ENCODE data around the gene SNX20. TPM values are rescaled to one million over a fixed set of nuclear protein-coding genes. Genes with fewer than 3 reads are reported as not detected.

SNX20 gene
- total RNA-seq, 2 donors from 2014 or later = 1.8 to 2.7 TPM

GRCh38 chr16:50642349-50642748 is 38.8 kb downstream of the SNX20 start:
- intact Hi-C loops (cut with DNase I) = no loop called here
- no peak for DNase-seq (ENCODE audit: low spot score)

GRCh38 chr16:50641818-50642187 is 39.3 kb downstream of the SNX20 start:
- intact Hi-C loops (cut with DNase I) = no loop called here
- DNase-seq (ENCODE audit: low spot score) = no peak

- no peak for DNase-seq (ENCODE audit: low spot score)
- intact Hi-C loops (cut with DNase I) = no loop called here
These were observed 39.9 kb downstream of the SNX20 start for GRCh38 chr16:50640919-50641817.

GRCh38 chr16:50640391-50640790 is 40.7 kb downstream of the SNX20 start:
- DNase-seq (ENCODE audit: low spot score) = no peak
- intact Hi-C loops (cut with DNase I) = no loop called here

GRCh38 chr16:50638816-50639670 is 42.1 kb downstream of the SNX20 start:
- DNase-seq (ENCODE audit: low spot score) = no peak
- intact Hi-C loops (cut with DNase I) = no loop called here

DNA sequence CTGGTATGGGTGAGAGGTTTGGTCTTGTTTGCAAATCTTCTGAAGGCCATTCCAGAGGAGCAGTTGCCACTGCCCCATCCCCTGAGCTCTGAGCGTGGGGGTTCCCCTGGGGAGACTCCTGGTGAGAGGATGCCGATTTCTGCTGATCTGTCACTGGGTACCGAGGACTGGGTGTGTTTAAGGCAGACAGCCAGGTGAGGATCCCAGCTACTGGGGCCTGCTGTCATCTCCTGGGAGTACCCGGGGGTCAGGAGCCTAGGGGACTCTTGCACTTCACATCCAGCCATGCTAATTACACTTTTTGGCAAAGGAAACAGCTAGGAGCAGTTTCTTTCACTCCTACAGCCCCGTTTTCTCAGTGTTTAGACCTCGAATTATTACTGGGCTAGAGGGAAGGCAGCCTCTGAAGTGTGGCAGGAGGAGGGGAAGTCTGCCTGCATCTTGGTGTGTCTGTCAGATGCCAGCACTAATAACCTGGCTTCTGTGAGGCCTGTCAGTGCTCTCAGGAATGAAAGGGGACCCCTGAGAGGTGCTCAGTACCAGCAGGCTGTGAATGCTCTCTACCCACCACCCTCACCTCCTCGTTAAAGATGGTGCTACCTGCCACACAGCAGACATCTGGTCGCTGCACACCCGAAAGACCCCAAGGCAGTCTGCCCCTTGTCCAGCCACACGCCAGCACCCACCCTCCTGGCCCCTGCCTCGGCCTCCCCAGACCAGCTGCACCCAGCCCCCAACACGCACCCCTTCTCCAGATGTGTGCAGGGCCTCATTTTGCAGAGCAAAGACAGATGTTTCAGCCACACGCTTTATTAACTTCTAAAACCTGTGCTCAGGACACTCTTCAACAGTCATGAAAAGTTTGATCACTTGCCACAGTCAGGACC is 43.2 kb downstream of the SNX20 start:
- no peak for DNase-seq (ENCODE audit: low spot score)
- intact Hi-C loops (cut with DNase I) = no loop called here

DNA sequence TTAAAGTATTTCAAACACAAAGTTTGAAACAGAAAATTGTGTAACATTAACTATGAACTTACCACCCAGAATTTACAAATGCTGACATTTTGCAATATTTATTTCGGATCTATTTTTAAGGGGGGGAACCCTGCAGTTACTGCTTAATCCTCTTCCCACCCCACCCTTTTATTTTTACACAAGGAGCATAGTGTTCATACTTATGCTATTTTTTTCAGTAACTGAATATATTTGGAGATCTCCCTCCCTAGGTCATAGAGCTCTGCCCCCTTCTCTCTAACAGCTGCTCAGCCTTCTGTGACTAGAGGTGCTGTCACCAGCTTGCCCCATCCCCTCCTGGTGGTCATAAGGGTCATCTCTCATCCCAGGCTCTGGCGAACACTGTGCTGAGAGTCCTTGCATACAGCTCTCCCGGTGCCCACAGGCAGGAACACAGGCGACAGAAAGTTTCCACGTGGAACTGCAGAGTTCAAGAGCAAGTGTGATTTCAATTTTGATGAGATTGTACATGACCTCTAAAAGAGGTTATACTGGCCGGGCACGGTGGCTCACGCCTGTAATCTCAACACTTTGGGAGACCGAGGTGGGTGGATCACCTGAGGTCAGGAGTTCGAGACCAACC is 44.2 kb downstream of the SNX20 start:
- intact Hi-C loops (cut with DNase I) = no loop called here

DNA sequence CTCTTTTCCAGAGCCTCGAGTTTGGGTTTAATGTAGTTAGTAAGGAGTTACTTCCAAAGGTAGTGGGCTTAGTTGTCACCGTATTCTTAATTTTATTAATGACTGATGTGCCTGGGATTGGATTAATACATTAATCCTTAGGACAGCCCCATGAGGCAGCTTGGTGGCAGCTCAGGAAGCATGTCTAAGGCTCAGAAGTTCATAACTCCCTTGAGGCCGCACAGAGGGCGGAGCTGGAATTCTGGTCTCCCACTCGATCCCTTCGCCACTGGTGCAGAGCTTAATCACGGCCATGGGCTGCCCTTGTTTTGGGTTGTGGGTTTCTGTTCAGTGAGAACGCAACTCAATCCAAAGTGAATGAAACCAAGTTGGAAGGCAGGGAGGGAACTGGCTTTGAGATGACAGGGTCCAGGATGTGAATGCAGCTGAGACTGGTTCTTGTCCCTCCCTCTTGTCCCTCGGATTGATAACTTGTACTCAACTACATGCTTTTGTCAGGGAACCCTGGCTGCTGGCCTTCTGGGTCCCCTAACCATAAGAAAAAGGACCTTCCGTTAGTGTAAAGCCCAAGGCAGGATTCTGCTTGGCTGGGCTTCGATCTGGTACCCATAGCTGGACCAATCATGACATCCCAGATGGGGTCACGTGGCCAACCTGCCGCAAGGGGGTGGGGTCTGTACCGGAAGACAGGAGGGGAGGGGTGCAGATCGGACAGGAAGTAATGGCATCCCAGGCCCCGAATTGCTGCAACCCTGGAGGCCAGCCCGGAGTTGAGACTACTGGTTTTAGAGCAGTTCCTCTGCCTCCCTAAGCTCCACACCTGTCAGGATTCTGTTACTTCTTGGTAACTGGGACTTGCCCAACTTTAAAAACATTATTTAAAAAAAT is 45.4 kb downstream of the SNX20 start:
- no peak for DNase-seq (ENCODE audit: low spot score)
- intact Hi-C loops (cut with DNase I) = no loop called here

More for the DNA sequence above, 44.2 kb downstream of the SNX20 start:
- DNase-seq (ENCODE audit: low spot score) = no peak

DNA sequence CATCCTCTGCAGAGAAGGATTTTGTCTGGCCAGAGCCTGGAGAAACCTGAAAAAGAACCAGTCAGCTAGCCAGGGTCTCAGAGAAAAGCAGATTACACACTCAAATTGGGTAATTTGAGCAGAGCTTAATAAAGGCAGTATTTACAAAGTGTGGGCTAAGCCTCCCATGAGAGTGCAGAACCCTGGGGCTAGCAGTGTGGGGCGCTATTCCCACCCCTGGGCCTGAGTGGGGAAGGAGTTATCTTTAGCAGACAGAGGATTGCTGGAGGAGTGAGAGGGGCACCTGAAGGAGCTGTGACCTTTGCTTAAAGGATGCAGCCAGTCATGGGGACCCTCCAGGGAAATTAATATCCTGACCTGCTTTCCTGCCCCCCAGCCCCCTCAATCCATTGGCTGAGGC is 46.2 kb downstream of the SNX20 start:
- intact Hi-C loops (cut with DNase I) = loop anchor here in 1 of 2 donors (5.0 kb wide), 1 partner anchor 672 kb away; no protein-coding TSS in a partner anchor
- no peak for DNase-seq (ENCODE audit: low spot score)

DNA sequence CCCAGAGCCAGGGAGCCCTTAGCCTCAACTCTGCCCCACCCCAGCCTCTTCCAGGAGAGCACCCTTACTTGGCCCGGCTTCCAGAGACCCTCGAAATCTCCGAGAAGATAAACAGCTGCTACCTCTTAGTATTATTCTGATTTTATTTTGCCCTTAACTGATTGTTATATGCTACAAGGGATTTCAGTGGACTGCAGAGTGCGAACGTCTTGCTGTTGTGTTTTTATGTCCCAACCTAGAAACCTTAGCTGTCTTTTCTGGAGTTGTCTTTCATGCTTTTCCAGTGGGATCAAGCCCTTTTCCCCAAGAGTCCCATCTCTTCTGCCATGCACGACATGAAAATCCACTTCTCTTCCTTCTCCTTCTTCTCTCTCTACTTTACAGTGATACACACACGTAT is 47.0 kb downstream of the SNX20 start:
- no peak for DNase-seq (ENCODE audit: low spot score)
- intact Hi-C loops (cut with DNase I) = loop anchor here in 1 of 2 donors (5.0 kb wide), 1 partner anchor 673 kb away; no protein-coding TSS in a partner anchor

DNA sequence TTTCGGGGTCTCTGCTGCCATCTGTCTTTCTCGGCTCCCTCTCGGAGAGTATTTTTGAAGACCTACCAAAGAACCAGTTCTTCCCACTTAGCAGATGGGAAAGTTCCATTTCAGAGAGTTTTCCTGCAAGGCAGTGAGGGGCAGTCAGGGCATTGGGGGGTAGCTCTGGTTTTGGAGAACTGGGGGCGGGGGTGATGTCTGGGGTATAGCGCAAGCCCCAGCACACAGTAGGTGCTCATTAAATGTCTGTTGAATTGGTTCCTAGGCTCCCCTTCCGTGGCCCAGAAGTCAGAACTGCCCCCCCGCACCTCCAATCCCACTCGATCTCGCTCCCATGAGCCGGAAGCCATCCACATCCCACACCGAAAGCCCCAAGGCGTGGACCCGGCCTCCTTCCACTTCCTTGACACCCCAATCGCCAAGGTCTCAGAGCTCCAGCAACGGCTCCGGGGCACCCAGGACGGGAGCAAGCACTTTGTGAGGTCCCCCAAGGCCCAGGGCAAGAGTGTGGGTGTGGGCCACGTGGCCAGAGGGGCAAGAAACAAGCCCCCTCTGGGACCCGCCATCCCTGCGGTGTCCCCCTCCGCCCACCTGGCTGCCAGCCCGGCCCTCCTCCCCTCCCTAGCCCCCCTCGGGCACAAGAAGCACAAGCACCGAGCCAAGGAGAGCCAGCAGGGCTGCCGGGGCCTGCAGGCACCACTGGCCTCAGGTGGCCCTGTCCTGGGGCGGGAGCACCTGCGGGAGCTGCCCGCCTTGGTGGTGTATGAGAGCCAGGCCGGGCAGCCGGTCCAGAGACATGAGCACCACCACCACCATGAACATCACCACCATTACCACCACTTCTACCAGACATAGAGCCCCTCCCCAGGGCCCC is 47.9 kb downstream of the SNX20 start:
- no peak for DNase-seq (ENCODE audit: low spot score)
- intact Hi-C loops (cut with DNase I) = loop anchor here in 1 of 2 donors (5.0 kb wide), 1 partner anchor 674 kb away; no protein-coding TSS in a partner anchor

DNA sequence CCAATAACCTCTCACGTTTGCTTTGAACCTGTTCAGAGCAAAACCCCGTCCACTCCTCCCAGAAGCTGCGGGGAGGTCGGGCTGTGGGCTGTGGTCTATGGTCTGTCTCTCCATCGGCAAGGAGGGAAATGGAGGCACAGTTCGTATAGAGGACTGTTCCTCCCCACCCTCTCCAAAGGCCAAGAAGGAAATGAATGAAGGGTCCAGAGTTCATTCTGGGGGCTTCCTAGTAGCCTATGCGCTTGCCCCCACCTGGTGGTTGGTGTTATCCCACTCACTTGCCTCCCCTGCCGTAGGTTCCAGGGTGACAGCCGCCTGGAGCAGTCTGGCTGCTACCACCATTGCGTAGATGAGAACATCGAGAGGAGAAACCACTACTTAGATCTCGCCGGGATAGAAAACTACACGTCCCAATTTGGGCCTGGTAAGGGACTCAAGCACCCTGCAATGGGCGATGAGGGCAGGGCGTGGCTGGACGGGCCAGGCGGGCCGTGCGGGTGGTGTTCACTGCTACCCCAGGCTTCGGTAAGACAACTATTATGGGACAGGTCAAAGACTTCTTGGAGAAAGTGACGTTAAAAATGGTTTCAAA is 49.0 kb downstream of the SNX20 start:
- no peak for DNase-seq (ENCODE audit: low spot score)
- intact Hi-C loops (cut with DNase I) = loop anchor here in 1 of 2 donors (5.0 kb wide), 1 partner anchor 675 kb away; no protein-coding TSS in a partner anchor

DNA sequence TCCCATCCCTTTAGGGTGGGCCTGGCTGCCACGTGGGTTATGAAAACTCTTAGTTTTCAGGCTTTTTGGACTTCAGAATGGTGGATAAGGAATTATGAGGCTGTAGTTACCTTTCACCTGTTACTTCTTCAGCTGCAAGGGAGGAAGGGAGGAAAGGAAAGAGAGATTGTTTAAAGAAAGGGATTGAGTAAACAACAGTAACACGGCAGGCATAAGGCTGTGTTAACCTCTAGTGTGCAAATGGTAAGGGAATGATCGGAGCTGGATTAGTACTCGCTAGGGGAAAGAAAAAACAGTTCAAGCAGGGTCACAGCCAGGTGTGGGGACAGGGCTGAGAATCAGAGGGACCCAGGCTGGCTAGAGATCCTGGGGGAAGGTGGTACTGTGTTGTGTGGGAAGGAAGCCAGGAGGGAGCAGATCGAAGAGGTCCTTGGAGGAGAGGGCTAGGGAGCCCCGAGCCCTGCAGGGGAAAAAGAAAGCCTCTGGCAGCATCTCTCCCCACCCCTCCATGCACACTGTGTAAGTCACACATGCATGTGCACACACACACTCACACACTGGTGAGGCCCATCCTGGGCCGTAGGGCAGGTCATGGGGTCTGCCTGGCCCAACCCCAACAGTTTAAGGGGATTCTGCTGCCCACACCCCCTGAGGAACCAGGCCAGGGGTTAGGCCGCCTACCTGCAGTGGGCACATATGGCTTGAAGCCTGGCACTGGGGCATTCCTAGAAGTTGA is 49.7 kb downstream of the SNX20 start:
- no peak for DNase-seq (ENCODE audit: low spot score)
- intact Hi-C loops (cut with DNase I) = loop anchor here in 1 of 2 donors (5.0 kb wide), 1 partner anchor 676 kb away; no protein-coding TSS in a partner anchor

DNA sequence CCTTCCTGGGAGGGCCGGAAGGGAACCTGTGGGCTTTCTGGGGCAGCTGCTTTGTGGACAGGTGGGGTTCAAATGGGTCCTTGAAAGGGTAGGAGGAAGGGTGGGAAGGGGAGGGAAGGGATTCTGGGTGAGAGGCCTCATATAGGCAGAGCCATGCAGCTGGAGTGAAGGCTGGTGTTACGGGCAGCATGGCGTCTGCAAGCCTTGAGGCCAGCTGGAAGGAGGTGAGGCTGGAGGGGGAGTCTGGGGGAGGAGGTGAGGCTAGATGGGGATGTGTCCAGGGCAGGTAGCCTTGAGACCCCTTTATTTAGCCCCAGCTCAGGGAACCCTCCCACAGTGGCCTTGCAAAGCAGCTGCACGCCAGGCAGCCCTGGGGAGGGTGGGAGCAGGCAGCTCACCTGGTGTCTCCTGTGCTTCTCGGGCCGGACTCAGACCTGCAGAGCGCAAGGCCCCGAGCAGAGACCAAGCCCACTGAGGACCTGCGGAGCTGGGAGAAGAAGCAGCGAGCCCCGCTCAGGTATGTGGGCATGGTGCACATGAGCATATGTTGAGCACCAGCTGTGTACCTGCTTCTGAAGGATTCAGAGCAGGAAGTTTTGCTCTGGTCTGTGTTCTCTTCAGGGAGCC is 50.6 kb downstream of the SNX20 start:
- intact Hi-C loops (cut with DNase I) = loop anchor here in 1 of 2 donors (5.0 kb wide), 1 partner anchor 677 kb away; no protein-coding TSS in a partner anchor
- DNase-seq (ENCODE audit: low spot score) = no peak

GRCh38 chr16:50629334-50629733 is 51.8 kb downstream of the SNX20 start:
- DNase-seq (ENCODE audit: low spot score) = no peak
- intact Hi-C loops (cut with DNase I) = no loop called here

All from posterior vena cava (tissue), 2 donors.